Measurements from ENCODE around the gene IL1R2. TPM values are rescaled to one million over a fixed set of nuclear protein-coding genes. Genes with fewer than 3 reads are reported as not detected.

The IL1R2 gene
- total and polyA plus RNA-seq, 9 of the 15 experiments (the other 6 are each of a cell fraction or from before 2014, with no cell fraction given), result 0.13 TPM; not detected in 8

- TF ChIP-seq HOMEZ (CRISPR knock-in tag; IDR thresholded peaks at IDR 0.05) (no peak), SMARCE1 (IDR thresholded peaks at IDR 0.05) (peak; percentile 99), ZNF395 (CRISPR knock-in tag; IDR thresholded peaks at IDR 0.05) (peak; percentile 97), NKRF (IDR thresholded peaks at IDR 0.05; ENCODE audit: borderline replicate concordance) (no peak), MNT (conservative IDR thresholded peaks at IDR 0.05) (peak in 1 of 2 experiments; percentile 72; a peak in 2 of 4 replicates), CHD4 (IDR thresholded peaks at IDR 0.05; ENCODE audit: insufficient read depth, insufficient replicate concordance, low read depth, low read length, poor library complexity, severe bottlenecking) (peak; percentile 61), MCM2 (IDR thresholded peaks at IDR 0.05; ENCODE audit: low read depth) (no peak), TOE1 (IDR thresholded peaks at IDR 0.05; ENCODE audit: borderline replicate concordance) (0 out of 2 replicates have a peak, but pooled peaks have one; percentile 42), TOE1 (CRISPR knock-in tag; IDR thresholded peaks at IDR 0.05; ENCODE audit: borderline replicate concordance, low read depth) (no peak), PYGO2 (tag; IDR thresholded peaks at IDR 0.05) (peak; percentile 73), ZNF121 (CRISPR knock-in tag; conservative IDR thresholded peaks at IDR 0.05) (no peak), STAT5B (CRISPR knock-in tag; IDR thresholded peaks at IDR 0.05) (no peak), BCL6 (CRISPR knock-in tag; IDR thresholded peaks at IDR 0.05) (peak; percentile 74), ZFP36 (IDR thresholded peaks at IDR 0.05; ENCODE audit: low read depth, low read length, partially characterized antibody) (peak; percentile 17), ZNF217 (CRISPR knock-in tag; IDR thresholded peaks at IDR 0.05) (no peak), MAZ (CRISPR knock-in tag; conservative IDR thresholded peaks at IDR 0.05 in 1 of 2, IDR thresholded peaks at IDR 0.05 in 1 of 2) (peak; percentile 75 to 94), SAFB (IDR thresholded peaks at IDR 0.05; ENCODE audit: borderline replicate concordance, low read depth, low read length) (no peak), ZNF699 (CRISPR knock-in tag; IDR thresholded peaks at IDR 0.05; ENCODE audit: insufficient replicate concordance) (no peak), KDM1A (IDR thresholded peaks at IDR 0.05) (peak; percentile 100)
These were observed 77.7 kb downstream of the IL1R2 start (continued) for GRCh38 chr2:102069311-102069974.

Data from K562 (cell line).